Left lung (tissue), 10 donors: ENCODE results near the gene MYADML2. TPM values are rescaled to one million over a fixed set of nuclear protein-coding genes. Genes with fewer than 3 reads are reported as not detected.

Source experiments
- ATAC-seq: fragments of 200-7000 bp; cut with Tn5 transposase; one replicate; pipeline ENCODE4 v1.9.1; 2020; ENCODE audit warnings: moderate library complexity
- DNase-seq, 4 donors: peaks; one replicate each; pipeline ENCODE4 v3.0.0-alpha.2; 2013 to 2020
- H3K27ac ChIP-seq, 2 donors: fragments of 200-600 bp; sonication (generic) in 1 of 2; one replicate each; pipeline versions ENCODE4 v1.5.0 to v1.8.0; 2020 to 2021
- H3K27me3 ChIP-seq, 2 donors: fragments of 200-600 bp; sonication (generic) in 1 of 2; one replicate each; pipeline versions ENCODE4 v1.5.0 to v1.8.0; 2020 to 2021
- H3K36me3 ChIP-seq, 2 donors: fragments of 200-600 bp; sonication (generic) in 1 of 2; one replicate each; pipeline versions ENCODE4 v1.5.0 to v1.8.0; 2020 to 2021
- H3K4me1 ChIP-seq, 2 donors: fragments of 200-600 bp; one replicate each; pipeline ENCODE4 v1.8.0; 2021
- H3K4me3 ChIP-seq, 2 donors: fragments of 200-600 bp; sonication (generic) in 1 of 2; one replicate each; pipeline versions ENCODE4 v1.5.0 to v1.8.0; 2020 to 2021; ENCODE audit warnings: mild to moderate bottlenecking in 1 of 2
- H3K9me3 ChIP-seq, 2 donors: fragments of 200-600 bp; sonication (generic) in 1 of 2; one replicate each; pipeline versions ENCODE4 v1.5.0 to v1.8.0; 2020 to 2021
- CTCF ChIP-seq, 2 donors: fragments of 200-600 bp; sonication (generic) in 1 of 2; IDR thresholded peaks; one replicate each; pipeline versions ENCODE4 v1.5.0 to v1.8.0; 2021; ENCODE audit warnings: antibody characterized with exemption in 2 of 2
- intact Hi-C, 2 donors: fragments of 100-400 bp; cut with DNase I; formaldehyde crosslinking; loops; one replicate each; pipeline versions ENCODE4 v1.11.2 to v1.14.2; 2022
- polyA plus RNA-seq, 6 donors: library from polyadenylated mRNA; unstranded; fragments of 120-200 nt; gene quantifications; one replicate each; pipeline ENCODE4 v1.2.1, GENCODE V29; 2013; ENCODE audit not compliant: insufficient read length in 6 of 6
- total RNA-seq, 2 donors: library from RNA; stranded (reverse); fragmentation: NEBNext Ultra II Directional; extraction: Animal tissue kit (Norgen Biotek cat#: 25700); gene quantifications; one replicate each; pipeline ENCODE4 v1.2.1, GENCODE V29; 2021
- donor health status: DM: no; HTN: yes; CAD: no.
- donor health status: DM: no; HTN: no; CAD: no.

MYADML2 gene
- total and polyA plus RNA-seq, 8 donors: 0.08 to 0.20 (median 0.09) TPM; not detected in 3

GRCh38 chr17:81923302-81924260, 23.5 kb downstream of the MYADML2 start:
- Histone ChIP-seq H3K27me3 (peaks cover 0 to 8% of the 10 kb centered on the region in 2 donors), H3K4me1 (peaks cover 19 to 86% of the 10 kb centered on the region in 2 donors), H3K36me3 (peaks cover 0 to 39% of the 10 kb centered on the region in 2 donors), H3K27ac (peak overlapping the region; percentile 56 to 98), H3K4me3 (peak overlapping the region in 1 of 2 donors; percentile 98), H3K9me3 (no peaks in the 10 kb centered on the region)
- DNase-seq (peak in 3 of 4 donors; percentile 57 to 95 (median 87)), ATAC-seq (peak; percentile 53)
- no peak for TF ChIP-seq CTCF (IDR thresholded peaks at IDR 0.05)
- intact Hi-C loops: no loop called here

GRCh38 chr17:81922566-81923301, 24.3 kb downstream of the MYADML2 start:
- DNase-seq (no peak), ATAC-seq (no peak)
- Histone ChIP-seq H3K27ac (peak overlapping the region; percentile 56 to 98), H3K4me3 (peak overlapping the region in 1 of 2 donors; percentile 98), H3K9me3 (no peaks in the 10 kb centered on the region), H3K4me1 (peaks cover 22 to 85% of the 10 kb centered on the region in 2 donors), H3K36me3 (peaks cover 0 to 39% of the 10 kb centered on the region in 2 donors), H3K27me3 (no peaks in the 10 kb centered on the region)
- intact Hi-C loops: no loop called here
- no peak for TF ChIP-seq CTCF (IDR thresholded peaks at IDR 0.05)

- H3K27ac ChIP-seq: peak overlapping the region in 1 of 2 donors; percentile 98
- no peaks in the 10 kb centered on the region for H3K27me3 ChIP-seq
- peaks cover 24 to 90% of the 10 kb centered on the region in 2 donors for H3K4me1 ChIP-seq
- DNase-seq: no peak
- intact Hi-C loops: no loop called here
- peak overlapping the region in 1 of 2 donors; percentile 98 for H3K4me3 ChIP-seq
- H3K9me3 ChIP-seq: no peaks in the 10 kb centered on the region
- peaks cover 0 to 39% of the 10 kb centered on the region in 2 donors for H3K36me3 ChIP-seq
- no peak for ATAC-seq
- TF ChIP-seq CTCF (IDR thresholded peaks at IDR 0.05): no peak
Measured at GRCh38 chr17:81921996-81922565, 25.0 kb downstream of the MYADML2 start.

- Histone ChIP-seq H3K4me1 (peaks cover 30 to 95% of the 10 kb centered on the region in 2 donors), H3K9me3 (no peaks in the 10 kb centered on the region), H3K4me3 (peak overlapping the region in 1 of 2 donors; percentile 98), H3K27ac (peak overlapping the region in 1 of 2 donors; percentile 98), H3K36me3 (peaks cover 0 to 39% of the 10 kb centered on the region in 2 donors), H3K27me3 (no peaks in the 10 kb centered on the region)
- ATAC-seq (no peak), DNase-seq (no peak)
- no peak for TF ChIP-seq CTCF (IDR thresholded peaks at IDR 0.05)
- intact Hi-C loops: no loop called here
Measured at GRCh38 chr17:81921537-81921862, 25.5 kb downstream of the MYADML2 start.
